Left cardiac atrium (tissue), 4 donors: ENCODE measurements around the gene RAB27A. TPM values are rescaled to one million over a fixed set of nuclear protein-coding genes. Genes with fewer than 3 reads are reported as not detected.
"Not testable (repeated sequence)": the region's sequence is repeated elsewhere in the genome, so short reads cannot be mapped to it uniquely, and the experiment has no call there.

Experiments
- ATAC-seq, 2 donors: fragments of 200-7000 bp; cut with Tn5 transposase; one replicate each; pipeline ENCODE4 v1.9.1; 2020; ENCODE audit warnings: mild to moderate bottlenecking in 2 of 2, moderate library complexity in 2 of 2
- DNase-seq: peaks from one replicate; pipeline ENCODE4 v3.0.0-alpha.2; 2020
- intact Hi-C, 2 donors: fragments of 100-400 bp; cut with DNase I; formaldehyde crosslinking; loops; one replicate each; pipeline versions ENCODE4 v1.14.1 to v1.15.1; 2022 to 2023
- long read RNA-seq: library from polyadenylated mRNA; unstranded; transcript quantifications from one replicate; pipeline ENCODE4 v2.0.0, GENCODE V29; 2021
- total RNA-seq, 2 donors: library from RNA; stranded (reverse); fragmentation: NEBNext Ultra II Directional; extraction: Animal tissue kit (Norgen Biotek cat#: 25700); gene quantifications; one replicate each; pipeline ENCODE4 v1.2.1, GENCODE V29; 2021
- donor health status: DM: no; HTN: yes; CAD: no.
- donor health status: DM: no; HTN: yes; CAD: no; lungs with severe emphysema.
- donor health status: DM: yes; HTN: yes; CAD: no.
- donor health status: Dilated cardiomyopathy.

Gene RAB27A
- total RNA-seq, result 10 to 100 TPM in 1 of 2 donors, 1 to 10 TPM in 1; 9.9 to 17.7 TPM
- long read RNA-seq, transcript RAB27A-201 (7 exons, 3,446 nt), result major isoform, 34 of 37 reads
- long read RNA-seq, partial matches to known transcripts, result 0 of 37 reads
- long read RNA-seq, other reads (novel, unspliced or antisense), result 2 of 37 reads

- intact Hi-C loops, result loop anchor here (1.0 to 5.0 kb wide), 2 partner anchors 68 to 73 kb away; no protein-coding TSS in a partner anchor
- ATAC-seq, result peak; percentile 91 to 95
- DNase-seq, result peak; percentile 83
Observed at GRCh38 chr15:55289746-55290527, at the start of gene RAB27A. Gene RAB27A (minus strand): TSS chr15:55289813. CDS start chr15:55234934, 54,879 bp downstream.

GRCh38 chr15:55337160-55337559, 47.5 kb upstream of the RAB27A start:
- ATAC-seq (no peak), DNase-seq (no peak)
- intact Hi-C loops, result no loop called here

- ATAC-seq, result no peak
- intact Hi-C loops, result no loop called here
- no peak for DNase-seq
Observed at GRCh38 chr15:55334997-55335396, 45.4 kb upstream of the RAB27A start.

- ATAC-seq, result no peak
- intact Hi-C loops, result no loop called here
- no peak for DNase-seq
Observed at GRCh38 chr15:55334371-55334770, 44.8 kb upstream of the RAB27A start.

GRCh38 chr15:55327387-55327786, 37.8 kb upstream of the RAB27A start:
- ATAC-seq (no peak), DNase-seq (no peak)
- intact Hi-C loops, result no loop called here

- DNase-seq, result no peak
- no peak for ATAC-seq
- intact Hi-C loops, result no loop called here
Observed at GRCh38 chr15:55322467-55322866, 32.9 kb upstream of the RAB27A start.

- DNase-seq (no peak), ATAC-seq (no peak)
- intact Hi-C loops, result no loop called here
Observed at GRCh38 chr15:55320963-55321362, 31.4 kb upstream of the RAB27A start.

GRCh38 chr15:55320238-55320550, 30.6 kb upstream of the RAB27A start:
- DNase-seq (no peak), ATAC-seq (no peak)
- intact Hi-C loops, result no loop called here

- ATAC-seq (peak in 1 of 2 donors; percentile 29), DNase-seq (no peak)
- intact Hi-C loops, result no loop called here
Observed at GRCh38 chr15:55319537-55320237, 30.1 kb upstream of the RAB27A start.

- intact Hi-C loops, result no loop called here
- peak; percentile 98 for ATAC-seq
- DNase-seq, result peak; percentile 89
Observed at GRCh38 chr15:55318588-55319494, 29.2 kb upstream of the RAB27A start, which contains the start of the genes PIGB and PIGBOS1. Gene PIGB (plus strand): TSS chr15:55319222. CDS start chr15:55319251, 29 bp downstream. Gene PIGBOS1 (minus strand): TSS chr15:55319123. CDS start chr15:55317792, 1,331 bp downstream.

GRCh38 chr15:55302801-55303200, 13.2 kb upstream of the RAB27A start:
- intact Hi-C loops, ATAC-seq, DNase-seq: not testable (repeated sequence)

GRCh38 chr15:55297315-55297714, 7.7 kb upstream of the RAB27A start:
- DNase-seq, result no peak
- intact Hi-C loops, result no loop called here
- ATAC-seq, result no peak

GRCh38 chr15:55290528-55291057, 980 bp upstream of the RAB27A start:
- DNase-seq (peak; percentile 89), ATAC-seq (peak; percentile 94)
- intact Hi-C loops, result loop anchor here in 1 of 2 donors (1.0 kb wide), 1 partner anchor 73 kb away; no protein-coding TSS in a partner anchor

- ATAC-seq, result peak; percentile 10 to 60
- DNase-seq, result peak; percentile 44
- intact Hi-C loops, result loop anchor here in 1 of 2 donors (5.0 kb wide), 1 partner anchor 67 kb away; no protein-coding TSS in a partner anchor
Observed at GRCh38 chr15:55289011-55289745, 435 bp downstream of the RAB27A start.

- no peak for DNase-seq
- ATAC-seq, result no peak
- intact Hi-C loops, result loop anchor here in 1 of 2 donors (5.0 kb wide), 1 partner anchor 66 kb away; no protein-coding TSS in a partner anchor
Observed at GRCh38 chr15:55288006-55288717, 1.5 kb downstream of the RAB27A start.

GRCh38 chr15:55286442-55287189, 3.0 kb downstream of the RAB27A start:
- intact Hi-C loops, result loop anchor here in 1 of 2 donors (5.0 kb wide), 1 partner anchor 64 kb away; no protein-coding TSS in a partner anchor
- not testable (repeated sequence) for DNase-seq, ATAC-seq
